OCI-LY7 (cell line): ENCODE data around the gene CCDC93.

Experiments
- CTCF ChIP-seq: fragments of 200-600 bp; sonication (generic); conservative IDR thresholded peaks from 2 replicates; pipeline ENCODE4 v1.5.1; 2014; ENCODE audit warnings: mild to moderate bottlenecking, antibody characterized with exemption, low read length, moderate library complexity, mixed read lengths
- EZH2phosphoT487 ChIP-seq: fragments of 200-600 bp; sonication (generic); IDR thresholded peaks from 2 replicates; pipeline ENCODE4 v1.6.1; 2018; ENCODE audit warnings: low read depth, borderline replicate concordance, mild to moderate bottlenecking, mixed run types, antibody characterized with exemption, low read length, moderate library complexity, mixed read lengths

GRCh38 chr2:117967977-117968718 lies 45.7 kb downstream of the CCDC93 start:
- no peak for TF ChIP-seq CTCF
- TF ChIP-seq EZH2phosphoT487, result no peak
